ENCODE results near the gene APLNR.

The APLNR gene

DNA sequence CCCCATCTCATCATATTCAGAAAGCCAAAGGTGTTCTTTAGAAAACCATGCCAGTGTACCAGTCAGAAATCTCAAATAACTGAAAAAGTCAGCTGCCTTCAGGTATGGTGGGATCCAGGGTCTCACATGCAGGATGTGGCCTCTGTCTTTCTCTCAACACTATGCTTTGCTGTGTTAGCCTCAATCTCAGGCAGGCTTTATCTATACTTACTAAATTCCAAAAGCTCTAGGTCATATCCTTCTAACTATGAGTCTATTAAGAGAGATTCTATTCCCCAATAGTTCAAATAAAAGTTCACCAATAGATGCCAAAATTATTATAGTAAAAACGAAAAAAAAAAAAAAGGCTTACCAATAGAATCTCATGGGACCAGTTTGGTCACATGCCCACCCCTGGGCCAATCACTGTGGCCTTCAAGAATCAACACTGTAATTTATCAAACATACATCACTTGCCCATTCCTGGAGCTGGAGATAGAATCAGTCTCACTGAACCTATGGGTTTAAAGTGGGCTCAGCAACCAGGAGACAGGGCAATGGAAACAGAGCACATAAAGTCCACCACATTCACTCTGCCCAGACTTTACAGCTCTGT, 38.0 kb upstream of the APLNR start:
- Histone ChIP-seq H3K27ac (ENCODE audit: low read depth, low read length) (no peak overlapping the region), H3K9ac (ENCODE audit: low read depth in 1 of 2, low read length in 2 of 2) (no peak overlapping the region), H3K36me3 (ENCODE audit: control insufficient read depth in 1 of 2, insufficient read depth in 2 of 2, low read length in 2 of 2) (no peaks in the 10 kb centered on the region), H3K9me3 (ENCODE audit: control insufficient read depth in 1 of 2, low read length in 2 of 2) (peaks cover 4 to 8% of the 10 kb centered on the region in 2 donors), H3K27me3 (ENCODE audit: control insufficient read depth in 1 of 2, insufficient read depth in 2 of 2, low read length in 2 of 2) (no peaks in the 10 kb centered on the region), H3K4me1 (ENCODE audit: control insufficient read depth in 1 of 2, insufficient read depth in 2 of 2, low read length in 2 of 2) (peaks cover 21 to 22% of the 10 kb centered on the region in 2 donors), H3K4me3 (ENCODE audit: low read depth in 1 of 2, low read length in 2 of 2) (no peak overlapping the region)

DNA sequence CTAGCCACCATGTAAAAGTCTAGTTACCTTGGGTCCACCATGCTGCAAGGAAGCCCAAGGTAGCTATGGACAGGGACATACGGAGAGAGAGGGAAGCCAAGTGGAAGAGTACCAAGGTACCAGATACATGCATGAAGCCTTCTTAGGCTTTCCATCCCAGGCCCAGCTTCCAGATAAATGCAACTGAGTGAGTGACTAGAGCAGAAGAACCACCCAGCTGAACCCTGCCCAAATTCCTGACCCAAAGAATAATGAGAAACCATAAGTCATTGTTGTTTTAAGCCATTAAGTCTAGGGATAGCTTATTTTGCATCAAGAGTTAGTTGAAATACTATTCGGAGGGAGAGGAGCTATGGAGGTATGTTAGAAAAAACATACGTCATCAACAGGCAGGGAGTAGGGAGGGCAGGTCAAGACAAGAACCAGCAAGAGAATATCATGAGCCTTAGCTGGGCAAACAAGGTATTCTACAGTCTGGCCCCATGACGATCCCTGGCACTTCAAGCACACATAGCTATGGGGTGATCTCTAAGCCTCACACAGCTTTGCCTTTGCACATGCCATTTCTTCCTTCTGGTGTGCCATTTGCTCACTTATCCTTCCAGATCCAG, 36.5 kb upstream of the APLNR start:
- no peak overlapping the region for H3K4me3 ChIP-seq (ENCODE audit: low read depth in 1 of 2, low read length in 2 of 2)
- no peak overlapping the region for H3K9ac ChIP-seq (ENCODE audit: low read depth in 1 of 2, low read length in 2 of 2)
- peaks cover 4 to 8% of the 10 kb centered on the region in 2 donors for H3K9me3 ChIP-seq (ENCODE audit: control insufficient read depth in 1 of 2, low read length in 2 of 2)
- H3K27me3 ChIP-seq (ENCODE audit: control insufficient read depth in 1 of 2, insufficient read depth in 2 of 2, low read length in 2 of 2): no peaks in the 10 kb centered on the region
- peaks cover 31% of the 10 kb centered on the region in 2 donors for H3K4me1 ChIP-seq (ENCODE audit: control insufficient read depth in 1 of 2, insufficient read depth in 2 of 2, low read length in 2 of 2)
- no peaks in the 10 kb centered on the region for H3K36me3 ChIP-seq (ENCODE audit: control insufficient read depth in 1 of 2, insufficient read depth in 2 of 2, low read length in 2 of 2)
- H3K27ac ChIP-seq (ENCODE audit: low read depth, low read length): no peak overlapping the region

DNA sequence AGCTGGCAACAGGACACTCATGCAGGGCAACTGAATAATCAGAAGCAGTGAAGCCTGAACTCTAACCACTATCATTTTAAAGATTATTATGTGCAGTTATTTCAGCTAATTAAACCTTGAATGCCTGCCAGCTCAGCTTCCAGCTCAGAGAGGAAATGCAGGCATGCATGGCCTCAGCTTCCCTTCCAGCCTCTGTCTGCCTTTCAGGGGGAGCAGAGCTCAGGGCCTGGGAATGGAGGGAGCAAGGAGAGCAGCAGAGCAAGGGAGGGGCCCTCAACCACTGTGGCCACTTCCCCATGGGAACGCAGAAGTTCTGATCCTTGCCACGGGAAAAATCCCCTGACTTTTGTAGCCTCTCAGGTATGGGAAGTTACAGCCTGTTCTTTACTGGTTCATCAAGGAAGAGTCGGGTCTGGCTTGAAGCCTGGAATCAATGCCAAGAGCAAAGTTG, 32.5 kb upstream of the APLNR start:
- no peak overlapping the region for H3K9ac ChIP-seq (ENCODE audit: low read depth in 1 of 2, low read length in 2 of 2)
- no peak overlapping the region for H3K4me3 ChIP-seq (ENCODE audit: low read depth in 1 of 2, low read length in 2 of 2)
- peaks cover 10 to 13% of the 10 kb centered on the region in 2 donors for H3K4me1 ChIP-seq (ENCODE audit: control insufficient read depth in 1 of 2, insufficient read depth in 2 of 2, low read length in 2 of 2)
- H3K36me3 ChIP-seq (ENCODE audit: control insufficient read depth in 1 of 2, insufficient read depth in 2 of 2, low read length in 2 of 2): no peaks in the 10 kb centered on the region
- no peak overlapping the region for H3K27ac ChIP-seq (ENCODE audit: low read depth, low read length)
- peaks cover 4 to 13% of the 10 kb centered on the region in 2 donors for H3K9me3 ChIP-seq (ENCODE audit: control insufficient read depth in 1 of 2, low read length in 2 of 2)
- no peaks in the 10 kb centered on the region for H3K27me3 ChIP-seq (ENCODE audit: control insufficient read depth in 1 of 2, insufficient read depth in 2 of 2, low read length in 2 of 2)

DNA sequence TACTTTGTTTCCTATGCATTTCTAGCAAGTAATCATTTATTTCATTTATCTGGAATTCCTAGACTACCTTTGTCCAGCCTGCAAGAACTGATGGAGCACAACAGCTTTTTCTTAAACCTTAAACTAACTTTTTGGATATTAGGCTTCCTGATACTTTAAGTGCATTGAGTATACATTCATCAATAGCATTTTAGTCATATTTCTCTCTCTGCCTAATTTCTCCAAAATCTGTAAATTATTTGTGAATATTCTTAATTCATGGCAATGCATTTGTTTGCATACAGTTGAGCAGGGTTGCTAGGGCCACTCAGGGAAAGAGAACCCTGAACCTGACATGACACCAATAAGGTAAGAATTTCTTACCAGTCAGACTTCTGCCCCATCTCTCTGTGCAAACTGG, 29.1 kb upstream of the APLNR start:
- Histone ChIP-seq H3K9me3 (ENCODE audit: control insufficient read depth in 1 of 2, low read length in 2 of 2) (peaks cover 0 to 5% of the 10 kb centered on the region in 2 donors), H3K9ac (ENCODE audit: low read depth in 1 of 2, low read length in 2 of 2) (no peak overlapping the region), H3K27me3 (ENCODE audit: control insufficient read depth in 1 of 2, insufficient read depth in 2 of 2, low read length in 2 of 2) (no peaks in the 10 kb centered on the region), H3K4me3 (ENCODE audit: low read depth in 1 of 2, low read length in 2 of 2) (no peak overlapping the region), H3K4me1 (ENCODE audit: control insufficient read depth in 1 of 2, insufficient read depth in 2 of 2, low read length in 2 of 2) (peaks cover 10 to 13% of the 10 kb centered on the region in 2 donors), H3K36me3 (ENCODE audit: control insufficient read depth in 1 of 2, insufficient read depth in 2 of 2, low read length in 2 of 2) (no peaks in the 10 kb centered on the region), H3K27ac (ENCODE audit: low read depth, low read length) (no peak overlapping the region)

DNA sequence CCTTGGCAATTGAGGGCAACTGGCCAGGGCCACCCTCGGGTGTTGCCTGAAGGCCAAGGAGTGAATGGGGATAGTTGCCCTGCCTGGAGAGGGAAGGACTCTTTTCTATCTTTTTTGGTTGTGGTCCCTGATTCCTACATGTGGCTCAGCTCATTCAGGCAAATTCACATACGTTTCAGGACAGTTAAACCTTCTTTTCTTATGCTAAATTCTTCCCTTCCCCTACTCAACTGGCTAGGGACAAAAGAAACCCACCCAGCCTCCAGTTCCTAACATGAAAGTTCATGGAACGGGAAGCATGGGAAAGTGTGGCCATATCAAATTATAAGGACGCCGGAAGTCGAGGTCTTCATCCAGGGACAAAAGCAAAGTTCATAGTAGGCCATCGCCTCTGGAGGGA, 26.3 kb upstream of the APLNR start:
- Histone ChIP-seq H3K27me3 (ENCODE audit: control insufficient read depth in 1 of 2, insufficient read depth in 2 of 2, low read length in 2 of 2) (no peaks in the 10 kb centered on the region), H3K36me3 (ENCODE audit: control insufficient read depth in 1 of 2, insufficient read depth in 2 of 2, low read length in 2 of 2) (no peaks in the 10 kb centered on the region), H3K4me1 (ENCODE audit: control insufficient read depth in 1 of 2, insufficient read depth in 2 of 2, low read length in 2 of 2) (no peaks in the 10 kb centered on the region), H3K9me3 (ENCODE audit: control insufficient read depth in 1 of 2, low read length in 2 of 2) (peaks cover 0 to 5% of the 10 kb centered on the region in 2 donors), H3K4me3 (ENCODE audit: low read depth in 1 of 2, low read length in 2 of 2) (no peak overlapping the region), H3K9ac (ENCODE audit: low read depth in 1 of 2, low read length in 2 of 2) (no peak overlapping the region), H3K27ac (ENCODE audit: low read depth, low read length) (no peak overlapping the region)

DNA sequence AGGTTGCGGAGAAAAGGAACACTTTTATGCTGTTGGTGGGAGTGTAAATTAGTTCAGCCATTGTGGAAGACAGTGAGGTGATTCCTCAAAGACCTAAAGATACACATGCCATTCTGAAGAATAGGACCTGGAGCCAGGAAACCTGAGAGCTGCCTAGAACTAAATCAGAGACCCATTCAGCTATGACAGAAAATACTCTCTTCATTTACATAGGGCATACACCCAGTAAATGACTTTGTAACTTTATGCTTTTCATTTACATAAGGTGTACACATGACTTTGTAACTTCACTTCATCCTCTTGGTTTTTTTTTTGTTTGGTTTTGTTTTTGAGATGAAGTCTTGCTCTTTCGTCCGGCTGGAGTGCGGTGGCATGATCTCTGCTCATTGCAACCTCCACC, 25.1 kb upstream of the APLNR start:
- Histone ChIP-seq H3K9me3 (ENCODE audit: control insufficient read depth in 1 of 2, low read length in 2 of 2) (peaks cover 0 to 5% of the 10 kb centered on the region in 2 donors), H3K9ac (ENCODE audit: low read depth in 1 of 2, low read length in 2 of 2) (no peak overlapping the region), H3K36me3 (ENCODE audit: control insufficient read depth in 1 of 2, insufficient read depth in 2 of 2, low read length in 2 of 2) (no peaks in the 10 kb centered on the region), H3K4me1 (ENCODE audit: control insufficient read depth in 1 of 2, insufficient read depth in 2 of 2, low read length in 2 of 2) (no peaks in the 10 kb centered on the region), H3K27ac (ENCODE audit: low read depth, low read length) (no peak overlapping the region), H3K4me3 (ENCODE audit: low read depth in 1 of 2, low read length in 2 of 2) (no peak overlapping the region), H3K27me3 (ENCODE audit: control insufficient read depth in 1 of 2, insufficient read depth in 2 of 2, low read length in 2 of 2) (no peaks in the 10 kb centered on the region)

DNA sequence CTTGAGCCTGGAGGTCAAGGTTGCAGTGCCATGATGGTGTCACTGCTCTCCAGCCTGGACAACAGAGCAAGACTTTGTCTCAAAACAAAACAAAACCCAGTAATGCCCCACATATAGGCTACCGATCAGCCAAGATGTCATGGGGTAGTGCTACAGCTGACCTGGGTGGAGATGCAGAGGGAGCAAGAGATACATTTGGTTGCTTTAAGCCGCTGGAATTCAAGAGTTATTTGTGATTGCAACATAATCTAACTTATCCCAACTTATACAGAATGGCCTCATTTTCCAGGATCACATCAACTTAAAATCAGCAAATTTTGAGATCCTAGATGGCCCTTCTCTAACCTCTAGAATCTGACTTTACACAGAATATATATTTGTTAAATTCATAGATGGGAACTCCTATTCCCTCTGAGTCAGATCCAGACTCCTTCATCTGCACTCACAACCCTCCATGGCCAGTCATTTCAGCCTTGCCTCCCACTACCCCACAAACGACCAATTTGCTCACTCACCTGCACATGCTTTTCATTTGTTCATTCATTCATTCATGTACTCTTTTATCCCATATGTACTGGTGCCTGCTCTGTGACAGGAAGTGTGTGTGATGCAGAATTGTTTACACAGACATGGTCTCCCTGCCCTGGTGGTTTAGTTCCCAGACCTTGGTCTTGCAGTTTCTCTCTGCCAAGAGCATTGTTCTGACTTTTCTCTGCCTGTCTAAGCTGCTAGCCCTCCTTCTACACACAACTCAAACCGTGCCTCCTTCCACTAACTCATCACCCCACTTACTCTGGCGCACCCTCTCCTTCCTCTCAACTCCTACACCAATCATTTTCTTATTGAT, 24.1 kb upstream of the APLNR start:
- Histone ChIP-seq H3K4me3 (ENCODE audit: low read depth in 1 of 2, low read length in 2 of 2) (no peak overlapping the region), H3K9me3 (ENCODE audit: control insufficient read depth in 1 of 2, low read length in 2 of 2) (peaks cover 0 to 4% of the 10 kb centered on the region in 2 donors)

DNA sequence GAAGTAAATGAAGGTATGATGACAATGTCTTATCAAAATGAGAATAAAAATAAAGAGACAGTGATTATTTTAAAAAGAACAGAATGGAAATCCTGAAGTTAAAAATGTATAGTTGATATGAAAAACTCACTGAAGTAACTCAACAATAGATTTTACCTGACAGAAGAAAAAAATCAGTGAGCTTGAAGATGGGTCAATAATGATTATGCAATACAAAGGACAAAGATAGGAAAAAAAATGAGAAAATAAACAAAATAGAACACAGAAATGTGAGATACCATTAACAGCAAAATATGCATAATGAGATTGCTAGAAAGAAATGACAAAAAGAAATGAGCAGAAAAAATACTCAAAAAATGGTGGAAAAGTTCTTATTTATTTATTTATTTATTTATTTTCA, 19.1 kb upstream of the APLNR start:
- no peaks in the 10 kb centered on the region for H3K9me3 ChIP-seq (ENCODE audit: control insufficient read depth in 1 of 2, low read length in 2 of 2)
- H3K4me3 ChIP-seq (ENCODE audit: low read depth in 1 of 2, low read length in 2 of 2): no peak overlapping the region
- no peaks in the 10 kb centered on the region for H3K27me3 ChIP-seq (ENCODE audit: control insufficient read depth in 1 of 2, insufficient read depth in 2 of 2, low read length in 2 of 2)
- no peak overlapping the region for H3K9ac ChIP-seq (ENCODE audit: low read depth in 1 of 2, low read length in 2 of 2)
- H3K27ac ChIP-seq (ENCODE audit: low read depth, low read length): no peak overlapping the region
- no peaks in the 10 kb centered on the region for H3K36me3 ChIP-seq (ENCODE audit: control insufficient read depth in 1 of 2, insufficient read depth in 2 of 2, low read length in 2 of 2)
- H3K4me1 ChIP-seq (ENCODE audit: control insufficient read depth in 1 of 2, insufficient read depth in 2 of 2, low read length in 2 of 2): no peaks in the 10 kb centered on the region

More for the DNA sequence above, 24.1 kb upstream of the APLNR start:
- Histone ChIP-seq H3K27ac (ENCODE audit: low read depth, low read length) (no peak overlapping the region), H3K36me3 (ENCODE audit: control insufficient read depth in 1 of 2, insufficient read depth in 2 of 2, low read length in 2 of 2) (no peaks in the 10 kb centered on the region), H3K9ac (ENCODE audit: low read depth in 1 of 2, low read length in 2 of 2) (no peak overlapping the region), H3K27me3 (ENCODE audit: control insufficient read depth in 1 of 2, insufficient read depth in 2 of 2, low read length in 2 of 2) (no peaks in the 10 kb centered on the region), H3K4me1 (ENCODE audit: control insufficient read depth in 1 of 2, insufficient read depth in 2 of 2, low read length in 2 of 2) (no peaks in the 10 kb centered on the region)

DNA sequence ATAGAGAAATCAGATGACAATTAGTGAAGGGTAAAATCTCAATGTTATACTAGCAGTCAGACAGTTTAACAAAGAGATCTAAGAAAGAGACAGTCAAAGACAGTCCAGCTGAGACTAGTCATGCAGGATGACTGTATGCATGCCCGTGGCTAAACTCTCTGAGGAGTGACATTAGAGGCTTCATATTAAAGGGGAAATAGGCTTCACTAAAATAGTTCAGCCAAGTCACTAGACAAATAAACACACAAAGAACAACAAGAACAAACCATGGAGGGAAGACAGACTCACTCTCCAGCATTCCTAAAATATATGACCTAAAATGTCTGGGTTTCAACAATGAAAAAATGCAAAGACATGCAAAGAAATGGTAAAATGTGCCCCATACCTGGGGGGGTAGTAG, 18.6 kb upstream of the APLNR start:
- Histone ChIP-seq H3K4me3 (ENCODE audit: low read depth in 1 of 2, low read length in 2 of 2) (no peak overlapping the region), H3K9ac (ENCODE audit: low read depth in 1 of 2, low read length in 2 of 2) (no peak overlapping the region), H3K27me3 (ENCODE audit: control insufficient read depth in 1 of 2, insufficient read depth in 2 of 2, low read length in 2 of 2) (peaks cover 0 to 3% of the 10 kb centered on the region in 2 donors)

DNA sequence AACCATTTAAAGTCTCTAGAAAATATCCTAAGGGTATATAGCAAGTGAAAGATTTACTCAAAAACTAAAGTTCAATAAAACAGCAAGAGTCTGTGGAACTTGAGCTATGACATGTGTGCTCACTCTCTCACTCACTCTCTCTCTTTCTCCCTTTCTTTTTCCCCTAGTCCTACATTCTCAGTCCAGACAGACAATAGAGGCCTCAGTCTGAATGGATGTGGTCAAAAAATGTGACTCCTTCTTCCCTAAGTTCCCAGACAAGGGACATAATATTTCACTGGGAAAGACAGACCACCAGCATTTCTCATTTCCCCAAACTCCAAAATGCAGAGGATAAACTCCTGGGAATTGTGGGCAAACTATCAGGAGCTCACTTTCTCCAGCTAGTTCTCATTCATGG, 17.6 kb upstream of the APLNR start:
- Histone ChIP-seq H3K9me3 (ENCODE audit: control insufficient read depth in 1 of 2, low read length in 2 of 2) (no peaks in the 10 kb centered on the region), H3K27ac (ENCODE audit: low read depth, low read length) (no peak overlapping the region), H3K4me1 (ENCODE audit: control insufficient read depth in 1 of 2, insufficient read depth in 2 of 2, low read length in 2 of 2) (no peaks in the 10 kb centered on the region), H3K36me3 (ENCODE audit: control insufficient read depth in 1 of 2, insufficient read depth in 2 of 2, low read length in 2 of 2) (no peaks in the 10 kb centered on the region), H3K27me3 (ENCODE audit: control insufficient read depth in 1 of 2, insufficient read depth in 2 of 2, low read length in 2 of 2) (peaks cover 0 to 3% of the 10 kb centered on the region in 2 donors), H3K9ac (ENCODE audit: low read depth in 1 of 2, low read length in 2 of 2) (no peak overlapping the region), H3K4me3 (ENCODE audit: low read depth in 1 of 2, low read length in 2 of 2) (no peak overlapping the region)

More for the DNA sequence above, 18.6 kb upstream of the APLNR start:
- Histone ChIP-seq H3K36me3 (ENCODE audit: control insufficient read depth in 1 of 2, insufficient read depth in 2 of 2, low read length in 2 of 2) (no peaks in the 10 kb centered on the region), H3K27ac (ENCODE audit: low read depth, low read length) (no peak overlapping the region), H3K4me1 (ENCODE audit: control insufficient read depth in 1 of 2, insufficient read depth in 2 of 2, low read length in 2 of 2) (no peaks in the 10 kb centered on the region), H3K9me3 (ENCODE audit: control insufficient read depth in 1 of 2, low read length in 2 of 2) (no peaks in the 10 kb centered on the region)

Data from duodenal mucosa (tissue), 2 donors.